ENCODE data around the gene TFF1.
A peak's percentile ranks its signal among the peaks of the same experiment; 100 is the strongest.

TFF1 gene

GRCh38 chr21:42369821-42370220 lies 3.5 kb upstream of the TFF1 start:
- in situ Hi-C loops (cut with MboI; ENCODE audit: low pct_unique_long_range_greater_than_20kb, low sequenced_read_pairs) = no loop called here
- no peak for DNase-seq

GRCh38 chr21:42367367-42368165 lies 1.2 kb upstream of the TFF1 start:
- in situ Hi-C loops (cut with MboI; ENCODE audit: low pct_unique_long_range_greater_than_20kb, low sequenced_read_pairs) = no loop called here
- no peak for DNase-seq

GRCh38 chr21:42365770-42366169 lies 565 bp downstream of the TFF1 start:
- in situ Hi-C loops (cut with MboI; ENCODE audit: low pct_unique_long_range_greater_than_20kb, low sequenced_read_pairs) = no loop called here
- no peak for DNase-seq

GRCh38 chr21:42364304-42364865 lies 1.9 kb downstream of the TFF1 start:
- DNase-seq = no peak
- in situ Hi-C loops (cut with MboI; ENCODE audit: low pct_unique_long_range_greater_than_20kb, low sequenced_read_pairs) = no loop called here

- no peak for DNase-seq
- in situ Hi-C loops (cut with MboI; ENCODE audit: low pct_unique_long_range_greater_than_20kb, low sequenced_read_pairs) = no loop called here
Observed at GRCh38 chr21:42363312-42363711, 3.0 kb downstream of the TFF1 start.

- in situ Hi-C loops (cut with MboI; ENCODE audit: low pct_unique_long_range_greater_than_20kb, low sequenced_read_pairs) = no loop called here
- no peak for DNase-seq
Observed at GRCh38 chr21:42362700-42363099, 3.6 kb downstream of the TFF1 start.

GRCh38 chr21:42362198-42362597 lies 4.1 kb downstream of the TFF1 start:
- in situ Hi-C loops (cut with MboI; ENCODE audit: low pct_unique_long_range_greater_than_20kb, low sequenced_read_pairs) = no loop called here
- no peak for DNase-seq

GRCh38 chr21:42361286-42361685 lies 5.0 kb downstream of the TFF1 start:
- in situ Hi-C loops (cut with MboI; ENCODE audit: low pct_unique_long_range_greater_than_20kb, low sequenced_read_pairs) = no loop called here

GRCh38 chr21:42360317-42360716 lies 6.0 kb downstream of the TFF1 start:
- DNase-seq = peak; percentile 8
- in situ Hi-C loops (cut with MboI; ENCODE audit: low pct_unique_long_range_greater_than_20kb, low sequenced_read_pairs) = no loop called here

More at GRCh38 chr21:42361286-42361685, 5.0 kb downstream of the TFF1 start:
- DNase-seq = no peak

- in situ Hi-C loops (cut with MboI; ENCODE audit: low pct_unique_long_range_greater_than_20kb, low sequenced_read_pairs) = no loop called here
- no peak for DNase-seq
Observed at GRCh38 chr21:42358937-42359336, 7.4 kb downstream of the TFF1 start.

GRCh38 chr21:42358261-42358660 lies 8.1 kb downstream of the TFF1 start:
- no peak for DNase-seq
- in situ Hi-C loops (cut with MboI; ENCODE audit: low pct_unique_long_range_greater_than_20kb, low sequenced_read_pairs) = no loop called here

- in situ Hi-C loops (cut with MboI; ENCODE audit: low pct_unique_long_range_greater_than_20kb, low sequenced_read_pairs) = no loop called here
- DNase-seq = no peak
Observed at GRCh38 chr21:42357307-42357706, 9.0 kb downstream of the TFF1 start.

- in situ Hi-C loops (cut with MboI; ENCODE audit: low pct_unique_long_range_greater_than_20kb, low sequenced_read_pairs) = no loop called here
- DNase-seq = no peak
Observed at GRCh38 chr21:42356650-42357049, 9.7 kb downstream of the TFF1 start.

- no peak for DNase-seq
- in situ Hi-C loops (cut with MboI; ENCODE audit: low pct_unique_long_range_greater_than_20kb, low sequenced_read_pairs) = no loop called here
Observed at GRCh38 chr21:42356046-42356445, 10.3 kb downstream of the TFF1 start.

- DNase-seq = no peak
- in situ Hi-C loops (cut with MboI; ENCODE audit: low pct_unique_long_range_greater_than_20kb, low sequenced_read_pairs) = no loop called here
Observed at GRCh38 chr21:42353623-42354022, 12.7 kb downstream of the TFF1 start.

GRCh38 chr21:42352441-42353095 lies 13.8 kb downstream of the TFF1 start:
- DNase-seq = no peak
- in situ Hi-C loops (cut with MboI; ENCODE audit: low pct_unique_long_range_greater_than_20kb, low sequenced_read_pairs) = no loop called here

- in situ Hi-C loops (cut with MboI; ENCODE audit: low pct_unique_long_range_greater_than_20kb, low sequenced_read_pairs) = no loop called here
- no peak for DNase-seq
Observed at GRCh38 chr21:42351626-42352440, 14.5 kb downstream of the TFF1 start.

GRCh38 chr21:42350927-42351426 lies 15.4 kb downstream of the TFF1 start, which contains the start of gene TFF2:
TSS of gene TFF2 (minus strand) at chr21:42350994. CDS start at chr21:42350957, 37 bp downstream.
- DNase-seq = no peak
- in situ Hi-C loops (cut with MboI; ENCODE audit: low pct_unique_long_range_greater_than_20kb, low sequenced_read_pairs) = no loop called here

- no peak for DNase-seq
- in situ Hi-C loops (cut with MboI; ENCODE audit: low pct_unique_long_range_greater_than_20kb, low sequenced_read_pairs) = no loop called here
Observed at GRCh38 chr21:42350318-42350910, 15.9 kb downstream of the TFF1 start.
